Measurements from ENCODE around the gene CABLES1. TPM values are rescaled to one million over a fixed set of nuclear protein-coding genes. Genes with fewer than 3 reads are reported as not detected.

Gene CABLES1
- total RNA-seq, 4 donors from 2014 or later: 8.5 to 12.6 (median 9.2) TPM

DNA sequence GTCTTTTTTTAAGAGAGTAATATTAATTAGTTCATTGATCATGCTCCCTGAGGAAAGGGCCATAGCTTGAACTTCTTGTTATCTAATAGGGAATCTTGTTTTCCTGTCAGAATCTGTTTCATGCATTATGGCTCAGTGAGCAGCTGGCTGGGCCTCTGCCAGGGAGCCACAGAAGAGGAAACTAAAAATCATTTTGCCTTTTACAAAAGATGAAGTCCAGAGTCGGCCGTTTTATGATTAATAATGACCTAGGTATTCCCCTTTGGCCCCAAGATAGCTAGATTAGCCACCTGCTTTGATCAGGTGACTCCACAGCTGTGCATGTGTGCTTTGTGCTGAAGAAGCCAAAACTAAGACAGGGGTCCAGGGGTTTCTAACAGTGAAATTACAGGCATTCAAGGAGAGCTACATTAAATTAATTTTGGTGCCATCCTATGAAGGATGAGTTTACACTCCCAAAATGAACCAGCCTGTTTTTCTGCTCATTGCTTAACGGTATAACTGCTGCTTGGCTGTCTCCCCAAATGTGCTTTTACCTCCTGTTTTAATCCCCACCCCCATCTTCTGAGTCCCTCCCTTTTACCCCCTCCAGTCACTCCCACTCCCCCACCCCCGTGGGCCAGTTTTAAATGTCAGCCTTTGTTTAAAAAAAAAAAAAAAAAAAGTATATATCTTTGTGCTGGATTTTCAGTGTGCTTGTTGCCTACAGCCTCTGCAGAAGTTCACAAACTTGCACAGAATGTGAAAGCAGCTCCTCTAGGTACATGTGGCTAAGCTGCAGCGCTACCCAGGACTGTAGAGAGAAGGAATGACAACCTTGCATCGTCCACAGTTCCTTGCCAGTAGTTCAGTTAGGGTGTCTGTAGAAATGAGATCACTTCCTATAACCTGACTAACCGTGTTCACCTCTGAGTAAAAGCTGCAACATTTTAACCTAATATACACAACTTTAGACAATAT is 93.1 kb downstream of the CABLES1 start:
- Histone ChIP-seq H3K9me3 (no peaks in the 10 kb centered on the region), H3K4me1 (peaks cover 14 to 24% of the 10 kb centered on the region in 2 donors), H3K27ac (peak overlapping the region; percentile 84 to 95), H3K27me3 (no peaks in the 10 kb centered on the region), H3K36me3 (no peaks in the 10 kb centered on the region), H3K4me3 (no peak overlapping the region)
- intact Hi-C loops (cut with DNase I; ENCODE audit: low total_unique reads): no loop called here
- peak in 1 of 2 donors; percentile 65 for DNase-seq
- TF ChIP-seq, protein P1, sequence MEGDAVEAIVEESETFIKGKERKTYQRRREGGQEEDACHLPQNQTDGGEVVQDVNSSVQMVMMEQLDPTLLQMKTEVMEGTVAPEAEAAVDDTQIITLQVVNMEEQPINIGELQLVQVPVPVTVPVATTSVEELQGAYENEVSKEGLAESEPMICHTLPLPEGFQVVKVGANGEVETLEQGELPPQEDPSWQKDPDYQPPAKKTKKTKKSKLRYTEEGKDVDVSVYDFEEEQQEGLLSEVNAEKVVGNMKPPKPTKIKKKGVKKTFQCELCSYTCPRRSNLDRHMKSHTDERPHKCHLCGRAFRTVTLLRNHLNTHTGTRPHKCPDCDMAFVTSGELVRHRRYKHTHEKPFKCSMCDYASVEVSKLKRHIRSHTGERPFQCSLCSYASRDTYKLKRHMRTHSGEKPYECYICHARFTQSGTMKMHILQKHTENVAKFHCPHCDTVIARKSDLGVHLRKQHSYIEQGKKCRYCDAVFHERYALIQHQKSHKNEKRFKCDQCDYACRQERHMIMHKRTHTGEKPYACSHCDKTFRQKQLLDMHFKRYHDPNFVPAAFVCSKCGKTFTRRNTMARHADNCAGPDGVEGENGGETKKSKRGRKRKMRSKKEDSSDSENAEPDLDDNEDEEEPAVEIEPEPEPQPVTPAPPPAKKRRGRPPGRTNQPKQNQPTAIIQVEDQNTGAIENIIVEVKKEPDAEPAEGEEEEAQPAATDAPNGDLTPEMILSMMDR (IDR thresholded peaks at IDR 0.05): no peak
- no peak for TF ChIP-seq POLR2A (IDR thresholded peaks at IDR 0.05)

DNA sequence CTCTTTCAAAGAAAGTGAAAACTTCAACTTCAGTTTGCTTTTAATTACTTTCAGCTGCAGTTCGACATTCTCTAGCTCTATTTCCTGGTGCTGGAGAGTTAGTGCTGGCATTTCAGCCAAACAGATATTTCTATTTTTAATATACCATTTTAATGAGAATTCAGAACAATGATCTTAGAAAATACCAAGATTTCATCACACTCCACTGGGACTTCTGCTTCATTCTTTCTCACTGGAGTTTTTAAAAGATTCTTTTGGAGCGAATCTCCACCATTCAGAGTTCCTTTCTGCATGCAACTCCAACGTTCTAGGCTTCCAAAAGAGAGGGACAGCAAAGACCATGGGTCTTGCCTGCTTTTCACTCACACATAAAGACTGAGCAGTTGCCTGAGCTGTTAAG is 94.2 kb downstream of the CABLES1 start:
- no peaks in the 10 kb centered on the region for H3K36me3 ChIP-seq
- H3K9me3 ChIP-seq: no peaks in the 10 kb centered on the region
- H3K4me3 ChIP-seq: no peak overlapping the region
- H3K27ac ChIP-seq: peak overlapping the region; percentile 84 to 95
- DNase-seq: no peak
- no peaks in the 10 kb centered on the region for H3K27me3 ChIP-seq
- intact Hi-C loops (cut with DNase I; ENCODE audit: low total_unique reads): no loop called here
- H3K4me1 ChIP-seq: peaks cover 14 to 24% of the 10 kb centered on the region in 2 donors
- no peak for TF ChIP-seq POLR2A (IDR thresholded peaks at IDR 0.05)
- TF ChIP-seq, protein P1 (IDR thresholded peaks at IDR 0.05): no peak

DNA sequence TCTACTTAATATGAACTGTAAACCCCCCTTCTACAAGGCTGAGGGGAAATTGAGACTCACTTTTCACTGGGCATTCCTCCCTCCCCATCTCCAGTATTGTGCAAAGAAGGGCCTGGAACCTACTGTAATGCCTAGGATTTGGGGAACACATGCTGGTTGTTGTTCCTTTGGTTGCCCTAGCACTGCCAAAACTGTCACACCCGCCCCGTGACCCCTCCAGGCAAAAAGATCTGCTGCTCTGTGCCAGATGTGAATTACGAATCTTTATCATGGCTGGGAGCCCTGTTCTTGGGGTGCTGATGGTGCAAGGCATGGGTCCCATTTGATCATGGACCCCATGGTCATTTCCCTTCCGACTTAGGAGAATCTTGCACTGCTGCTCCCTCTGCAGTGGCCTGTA is 95.4 kb downstream of the CABLES1 start:
- no peaks in the 10 kb centered on the region for H3K9me3 ChIP-seq
- intact Hi-C loops (cut with DNase I; ENCODE audit: low total_unique reads): loop anchor here (10.0 kb wide), 1 partner anchor 96 kb away; the partner anchor contains the start of gene CABLES1
- DNase-seq: no peak
- peak overlapping the region; percentile 84 to 95 for H3K27ac ChIP-seq
- TF ChIP-seq, protein P1 (IDR thresholded peaks at IDR 0.05): no peak
- TF ChIP-seq POLR2A (IDR thresholded peaks at IDR 0.05): no peak
- H3K4me1 ChIP-seq: peaks cover 14 to 20% of the 10 kb centered on the region in 2 donors
- no peak overlapping the region for H3K4me3 ChIP-seq
- no peaks in the 10 kb centered on the region for H3K27me3 ChIP-seq
- H3K36me3 ChIP-seq: no peaks in the 10 kb centered on the region

DNA sequence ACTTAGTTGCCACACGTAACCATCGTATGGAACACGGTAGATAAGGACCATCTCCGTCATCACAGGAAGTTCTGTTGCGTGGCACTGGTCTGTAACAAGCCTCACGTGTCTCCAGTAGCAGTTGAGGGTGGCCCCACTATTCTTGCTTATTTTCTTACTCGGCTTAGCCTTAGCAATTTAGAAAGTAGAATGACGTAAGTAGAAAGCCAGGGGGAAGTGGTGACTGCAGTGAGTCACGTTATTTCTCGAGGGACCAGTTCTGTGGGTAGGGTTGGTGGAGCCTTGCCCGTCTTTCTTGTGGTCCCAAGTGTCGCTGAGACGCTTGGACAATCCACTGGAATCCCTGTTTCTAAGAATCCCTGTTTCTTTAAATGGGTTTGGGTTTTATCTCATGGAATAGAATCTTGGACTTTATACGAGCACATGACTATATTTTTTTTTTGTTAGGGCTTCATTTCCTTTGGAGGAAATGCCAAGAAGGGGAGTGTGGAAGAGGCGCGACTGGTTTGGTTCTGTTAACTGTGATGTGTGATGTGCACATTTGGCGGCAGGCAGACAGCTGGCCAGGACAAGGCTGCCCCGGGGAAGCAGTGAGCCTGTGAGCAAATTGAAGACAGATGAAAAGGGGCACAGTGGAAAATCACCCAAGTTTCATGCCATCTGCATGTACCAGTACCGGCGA is 96.2 kb downstream of the CABLES1 start:
- H3K4me3 ChIP-seq: no peak overlapping the region
- no peaks in the 10 kb centered on the region for H3K36me3 ChIP-seq
- peak; percentile 64 to 72 for DNase-seq
- intact Hi-C loops (cut with DNase I; ENCODE audit: low total_unique reads): loop anchor here (10.0 kb wide), 1 partner anchor 97 kb away; the partner anchor contains the start of gene CABLES1
- TF ChIP-seq, protein P1 (IDR thresholded peaks at IDR 0.05): no peak
- TF ChIP-seq POLR2A (IDR thresholded peaks at IDR 0.05): no peak
- peak overlapping the region; percentile 84 to 95 for H3K27ac ChIP-seq
- H3K27me3 ChIP-seq: no peaks in the 10 kb centered on the region
- peaks cover 12 to 14% of the 10 kb centered on the region in 2 donors for H3K4me1 ChIP-seq
- H3K9me3 ChIP-seq: no peaks in the 10 kb centered on the region

All from uterus (tissue), 4 donors.